ENCODE results near the gene TAS2R41. TPM values are rescaled to one million over a fixed set of nuclear protein-coding genes. Genes with fewer than 3 reads are reported as not detected.

TAS2R41 gene
- total RNA-seq, 1 experiment from 2014 or later = not detected

DNA sequence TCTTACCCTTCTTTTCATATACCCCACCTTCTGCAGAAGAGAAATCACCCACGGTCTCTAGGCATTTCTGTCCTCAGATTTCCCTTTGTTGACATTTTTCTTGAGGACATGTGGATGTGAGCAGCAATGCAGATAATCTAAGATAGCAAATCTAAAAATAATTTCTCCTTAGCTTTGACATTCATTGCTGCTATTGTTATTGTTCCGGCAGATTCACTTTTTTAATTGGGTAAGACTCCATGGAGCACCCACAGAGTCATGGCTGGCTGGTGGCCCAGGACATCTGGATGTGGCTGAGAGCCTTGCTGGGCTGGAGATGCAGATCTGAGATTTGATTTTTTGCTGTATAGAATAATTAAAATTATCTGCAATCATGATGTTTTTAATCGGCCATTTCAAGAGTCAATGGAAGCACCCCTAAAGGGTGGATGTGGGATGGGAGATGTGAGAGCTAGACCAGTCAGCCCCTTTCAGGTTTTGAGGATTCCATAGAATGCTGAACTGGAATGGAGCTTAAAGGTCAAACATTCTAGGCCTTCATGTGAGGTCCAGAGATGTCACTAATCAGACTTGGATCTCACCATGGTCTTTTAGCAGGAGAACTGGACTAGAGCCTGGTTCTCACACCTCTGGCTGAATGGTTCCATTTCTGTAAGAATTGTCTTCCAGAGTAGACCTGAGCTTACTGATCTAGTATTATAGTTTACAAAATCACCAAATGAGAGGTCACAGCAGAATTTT lies 37.5 kb downstream of the TAS2R41 start:
- TF ChIP-seq EZH2 (IDR thresholded peaks at IDR 0.05; ENCODE audit: borderline replicate concordance, low read depth, low read length, poor library complexity, severe bottlenecking) = no peak
- TF ChIP-seq, protein P1, sequence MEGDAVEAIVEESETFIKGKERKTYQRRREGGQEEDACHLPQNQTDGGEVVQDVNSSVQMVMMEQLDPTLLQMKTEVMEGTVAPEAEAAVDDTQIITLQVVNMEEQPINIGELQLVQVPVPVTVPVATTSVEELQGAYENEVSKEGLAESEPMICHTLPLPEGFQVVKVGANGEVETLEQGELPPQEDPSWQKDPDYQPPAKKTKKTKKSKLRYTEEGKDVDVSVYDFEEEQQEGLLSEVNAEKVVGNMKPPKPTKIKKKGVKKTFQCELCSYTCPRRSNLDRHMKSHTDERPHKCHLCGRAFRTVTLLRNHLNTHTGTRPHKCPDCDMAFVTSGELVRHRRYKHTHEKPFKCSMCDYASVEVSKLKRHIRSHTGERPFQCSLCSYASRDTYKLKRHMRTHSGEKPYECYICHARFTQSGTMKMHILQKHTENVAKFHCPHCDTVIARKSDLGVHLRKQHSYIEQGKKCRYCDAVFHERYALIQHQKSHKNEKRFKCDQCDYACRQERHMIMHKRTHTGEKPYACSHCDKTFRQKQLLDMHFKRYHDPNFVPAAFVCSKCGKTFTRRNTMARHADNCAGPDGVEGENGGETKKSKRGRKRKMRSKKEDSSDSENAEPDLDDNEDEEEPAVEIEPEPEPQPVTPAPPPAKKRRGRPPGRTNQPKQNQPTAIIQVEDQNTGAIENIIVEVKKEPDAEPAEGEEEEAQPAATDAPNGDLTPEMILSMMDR (conservative IDR thresholded peaks at IDR 0.05; ENCODE audit: low read depth, low read length) = no peak
- no peaks in the 10 kb centered on the region for H3K9me3 ChIP-seq (ENCODE audit: low read depth, low read length, poor library complexity, severe bottlenecking)
- H3K36me3 ChIP-seq (ENCODE audit: insufficient read depth, low read length, poor library complexity, severe bottlenecking) = no peaks in the 10 kb centered on the region
- ChIA-PET POLR2A (ENCODE audit: low non-redundant PET) (no interaction called here), CTCF (no interaction called here)
- intact Hi-C loops (cut with micrococcal nuclease; ENCODE audit: unreplicated experiment) = no loop called here
- BruUV-seq (replicated peaks) = no TSS peak
- no peaks in the 10 kb centered on the region for H3K4me1 ChIP-seq (ENCODE audit: insufficient read depth, low read length, poor library complexity, severe bottlenecking)
- DNase-seq (ENCODE audit: low spot score) = no peak
- H3K27ac ChIP-seq (ENCODE audit: low read depth, low read length, poor library complexity, severe bottlenecking) = no peak overlapping the region
- no peak overlapping the region for H3K4me3 ChIP-seq (ENCODE audit: low read depth, low read length, poor library complexity, severe bottlenecking)
- H3K27me3 ChIP-seq (replicated peaks; ENCODE audit: insufficient read depth, low read depth, low read length, poor library complexity) = peaks cover 3% of the 10 kb centered on the region

DNA sequence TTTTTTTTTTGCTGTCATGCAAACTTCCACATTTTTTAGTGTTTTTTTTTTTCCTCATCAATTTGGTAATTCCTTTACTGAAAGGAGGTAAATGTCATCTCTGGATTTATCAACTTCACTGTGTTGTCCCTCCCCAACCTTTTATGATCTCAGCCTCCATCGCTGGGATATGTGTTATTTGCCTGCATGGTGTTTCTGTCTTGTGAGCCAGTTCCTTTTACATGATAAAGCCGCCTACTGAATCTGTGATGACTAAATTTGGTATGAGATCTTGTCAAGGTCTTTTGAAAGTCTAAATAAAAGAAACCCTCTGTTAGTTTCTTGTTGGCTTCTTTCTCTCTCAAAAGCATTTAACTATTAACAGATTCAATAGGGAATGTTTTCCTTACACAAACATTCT lies 39.3 kb downstream of the TAS2R41 start:
- no peak for DNase-seq (ENCODE audit: low spot score)
- H3K4me3 ChIP-seq (ENCODE audit: low read depth, low read length, poor library complexity, severe bottlenecking) = no peak overlapping the region
- no peaks in the 10 kb centered on the region for H3K4me1 ChIP-seq (ENCODE audit: insufficient read depth, low read length, poor library complexity, severe bottlenecking)
- H3K27ac ChIP-seq (ENCODE audit: low read depth, low read length, poor library complexity, severe bottlenecking) = no peak overlapping the region
- H3K27me3 ChIP-seq (replicated peaks; ENCODE audit: insufficient read depth, low read depth, low read length, poor library complexity) = peaks cover 3% of the 10 kb centered on the region
- H3K36me3 ChIP-seq (ENCODE audit: insufficient read depth, low read length, poor library complexity, severe bottlenecking) = no peaks in the 10 kb centered on the region
- ChIA-PET CTCF (interaction anchor here (0.7 kb wide), 1 partner anchor 211 kb away, joined by 3 read pairs; no protein-coding TSS in a partner anchor), POLR2A (ENCODE audit: low non-redundant PET) (no interaction called here)
- TF ChIP-seq, protein P1 (conservative IDR thresholded peaks at IDR 0.05; ENCODE audit: low read depth, low read length) = no peak
- TF ChIP-seq EZH2 (IDR thresholded peaks at IDR 0.05; ENCODE audit: borderline replicate concordance, low read depth, low read length, poor library complexity, severe bottlenecking) = no peak
- BruUV-seq (replicated peaks) = no TSS peak
- no peaks in the 10 kb centered on the region for H3K9me3 ChIP-seq (ENCODE audit: low read depth, low read length, poor library complexity, severe bottlenecking)
- intact Hi-C loops (cut with micrococcal nuclease; ENCODE audit: unreplicated experiment) = no loop called here

- intact Hi-C loops (cut with micrococcal nuclease; ENCODE audit: unreplicated experiment) = no loop called here
- no peaks in the 10 kb centered on the region for H3K9me3 ChIP-seq (ENCODE audit: low read depth, low read length, poor library complexity, severe bottlenecking)
- no peak overlapping the region for H3K4me3 ChIP-seq (ENCODE audit: low read depth, low read length, poor library complexity, severe bottlenecking)
- H3K36me3 ChIP-seq (ENCODE audit: insufficient read depth, low read length, poor library complexity, severe bottlenecking) = no peaks in the 10 kb centered on the region
- no peak overlapping the region for H3K27ac ChIP-seq (ENCODE audit: low read depth, low read length, poor library complexity, severe bottlenecking)
- CTCF ChIA-PET = no interaction called here
- BruUV-seq (replicated peaks) = no TSS peak
- TF ChIP-seq, protein P1 (conservative IDR thresholded peaks at IDR 0.05; ENCODE audit: low read depth, low read length) = no peak
- no peak for TF ChIP-seq EZH2 (IDR thresholded peaks at IDR 0.05; ENCODE audit: borderline replicate concordance, low read depth, low read length, poor library complexity, severe bottlenecking)
- no peaks in the 10 kb centered on the region for H3K4me1 ChIP-seq (ENCODE audit: insufficient read depth, low read length, poor library complexity, severe bottlenecking)
- no peak for DNase-seq (ENCODE audit: low spot score)
- H3K27me3 ChIP-seq (replicated peaks; ENCODE audit: insufficient read depth, low read depth, low read length, poor library complexity) = peaks cover 3% of the 10 kb centered on the region
- POLR2A ChIA-PET (ENCODE audit: low non-redundant PET) = no interaction called here
Measured at GRCh38 chr7:143518521-143518920, 40.8 kb downstream of the TAS2R41 start.
